T-helper 9 cell (primary cell): ENCODE measurements around the gene PTPRN2.
"Not testable (repeated sequence)": the region's sequence is repeated elsewhere in the genome, so short reads cannot be mapped to it uniquely, and the experiment has no call there.

ENCODE experiments used
- DNase-seq: peaks from one replicate; pipeline ENCODE4 v3.0.0-alpha.2; 2020

Gene PTPRN2

GRCh38 chr7:158432369-158433341, 155.0 kb downstream of the PTPRN2 start:
- no peak for DNase-seq

- DNase-seq: no peak
These were observed 155.7 kb downstream of the PTPRN2 start for GRCh38 chr7:158431941-158432347.

- DNase-seq: no peak
These were observed 156.3 kb downstream of the PTPRN2 start for GRCh38 chr7:158431055-158431940.

GRCh38 chr7:158430308-158431034, 157.2 kb downstream of the PTPRN2 start:
- DNase-seq: no peak

GRCh38 chr7:158428837-158429753, 158.5 kb downstream of the PTPRN2 start:
- no peak for DNase-seq

- no peak for DNase-seq
These were observed 159.3 kb downstream of the PTPRN2 start for GRCh38 chr7:158428131-158428836.

- DNase-seq: not testable (repeated sequence)
These were observed 161.9 kb downstream of the PTPRN2 start for GRCh38 chr7:158425676-158426075.

GRCh38 chr7:158424531-158424930, 163.1 kb downstream of the PTPRN2 start:
- DNase-seq: no peak

GRCh38 chr7:158424011-158424410, 163.6 kb downstream of the PTPRN2 start:
- DNase-seq: no peak

- no peak for DNase-seq
These were observed 164.6 kb downstream of the PTPRN2 start for GRCh38 chr7:158422887-158423560.

- DNase-seq: no peak
These were observed 165.3 kb downstream of the PTPRN2 start for GRCh38 chr7:158422196-158422886.

GRCh38 chr7:158421361-158421760, 166.3 kb downstream of the PTPRN2 start:
- no peak for DNase-seq

- DNase-seq: no peak
These were observed 166.9 kb downstream of the PTPRN2 start for GRCh38 chr7:158420591-158421340.

- no peak for DNase-seq
These were observed 168.3 kb downstream of the PTPRN2 start for GRCh38 chr7:158419238-158419785.

GRCh38 chr7:158418395-158418794, 169.2 kb downstream of the PTPRN2 start:
- not testable (repeated sequence) for DNase-seq

GRCh38 chr7:158416283-158416933, 171.2 kb downstream of the PTPRN2 start:
- DNase-seq: no peak

GRCh38 chr7:158415316-158415715, 172.3 kb downstream of the PTPRN2 start:
- DNase-seq: no peak

GRCh38 chr7:158414486-158414961, 173.1 kb downstream of the PTPRN2 start:
- DNase-seq: no peak
